ENCODE results near the gene PI4K2B. TPM values are rescaled to one million over a fixed set of nuclear protein-coding genes. Genes with fewer than 3 reads are reported as not detected.

Gene PI4K2B
- total and polyA plus RNA-seq, 7 experiments from 2014 or later: 7.2 to 31.9 (median 11.9) TPM

DNA sequence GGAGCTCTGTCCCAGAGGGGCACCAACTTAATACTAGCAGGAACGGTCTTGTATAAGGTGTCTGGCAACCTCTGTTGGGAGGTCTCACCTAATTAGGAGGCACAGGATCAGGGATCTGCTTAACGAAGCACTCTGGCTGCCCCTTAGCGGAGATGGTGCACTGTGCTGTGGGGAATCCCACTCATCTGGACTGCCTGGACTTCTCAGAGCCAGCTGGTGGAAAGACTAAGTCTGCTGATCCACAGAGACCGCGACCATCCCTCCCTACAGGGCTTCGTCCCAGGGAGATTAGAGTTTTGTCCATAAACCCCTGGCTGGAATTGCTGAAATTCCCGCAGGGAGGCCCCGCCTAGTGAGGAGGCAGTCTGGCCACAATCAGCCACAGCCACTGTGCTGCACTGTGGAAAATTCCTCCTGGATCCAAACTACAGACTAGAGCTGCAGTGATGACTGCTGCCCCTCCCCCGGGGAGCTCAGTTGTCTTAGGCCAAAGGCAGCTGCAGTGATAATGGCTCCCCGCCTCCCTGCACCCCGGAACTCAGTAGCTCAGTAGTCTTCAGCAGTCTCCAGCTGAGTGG is 56.7 kb downstream of the PI4K2B start:
- peaks cover 0 to 4% (median 0%) of the 10 kb centered on the region in 3 experiments for H3K9me3 ChIP-seq (ENCODE audit: control insufficient read depth in 2 of 3, low read length in 3 of 3)
- ChIA-PET POLR2A (no interaction called here), CTCF (no interaction called here)
- H3K27ac Mint-ChIP-seq: no peak overlapping the region
- no peaks in the 10 kb centered on the region for H3K4me1 Mint-ChIP-seq
- no peaks in the 10 kb centered on the region for H3K4me1 ChIP-seq (ENCODE audit: control insufficient read depth in 2 of 2, insufficient read depth in 2 of 2, low read length in 2 of 2)
- no peaks in the 10 kb centered on the region for H3K27me3 ChIP-seq (ENCODE audit: control insufficient read depth in 2 of 2, insufficient read depth in 2 of 2, low read length in 2 of 2)
- no peak overlapping the region for H3K27ac ChIP-seq (ENCODE audit: low read depth, low read length)
- no peaks in the 10 kb centered on the region for H3K36me3 ChIP-seq (ENCODE audit: control insufficient read depth in 2 of 3, insufficient read depth in 3 of 3, low read length in 3 of 3)
- no peak overlapping the region for H3K4me3 Mint-ChIP-seq
- H3K4me3 ChIP-seq (ENCODE audit: low read length): no peak overlapping the region
- no peak for ATAC-seq
- peaks cover 6 to 19% (median 11%) of the 10 kb centered on the region in 11 donors for H3K9me3 Mint-ChIP-seq
- H3K36me3 Mint-ChIP-seq: peaks cover 7 to 13% (median 12%) of the 10 kb centered on the region in 5 donors
- no peak for DNase-seq
- H3K27me3 Mint-ChIP-seq: peaks cover 5 to 9% (median 7%) of the 10 kb centered on the region in 5 donors
- intact Hi-C loops (cut with micrococcal nuclease): no loop called here

DNA sequence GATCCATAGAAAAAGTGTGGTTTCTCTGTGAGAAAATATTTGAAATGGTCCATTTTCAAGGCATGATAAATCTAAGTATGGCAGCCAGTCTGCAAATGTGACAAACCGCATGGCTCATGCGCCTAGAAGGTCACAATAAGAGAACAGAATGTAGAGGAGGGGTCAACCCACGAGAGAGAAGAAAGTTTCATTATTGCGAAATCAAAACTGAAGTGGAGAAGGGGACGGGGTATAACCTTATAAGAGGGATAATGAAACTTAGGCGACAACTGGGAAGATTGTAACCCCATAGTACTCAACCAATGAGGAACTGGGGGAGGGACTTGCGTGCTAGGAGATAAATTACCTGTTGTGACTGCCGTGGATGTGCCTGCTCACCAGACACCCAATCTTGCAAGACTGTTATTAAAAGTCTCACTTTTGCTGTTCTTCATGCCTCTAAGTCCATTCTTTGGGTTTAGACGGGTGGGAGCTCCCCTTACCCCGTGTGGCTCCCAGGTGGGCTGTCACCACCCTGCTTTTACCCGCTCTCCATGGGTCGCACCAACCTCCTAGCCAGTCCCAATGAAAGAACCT is 57.4 kb downstream of the PI4K2B start:
- Histone ChIP-seq H3K27me3 (ENCODE audit: control insufficient read depth in 2 of 2, insufficient read depth in 2 of 2, low read length in 2 of 2) (no peaks in the 10 kb centered on the region), H3K9me3 (ENCODE audit: control insufficient read depth in 2 of 3, low read length in 3 of 3) (peaks cover 0 to 4% (median 0%) of the 10 kb centered on the region in 3 experiments), H3K36me3 (ENCODE audit: control insufficient read depth in 2 of 3, insufficient read depth in 3 of 3, low read length in 3 of 3) (no peaks in the 10 kb centered on the region), H3K27ac (ENCODE audit: low read depth, low read length) (no peak overlapping the region), H3K4me1 (ENCODE audit: control insufficient read depth in 2 of 2, insufficient read depth in 2 of 2, low read length in 2 of 2) (no peaks in the 10 kb centered on the region), H3K4me3 (ENCODE audit: low read length) (no peak overlapping the region)
- intact Hi-C loops (cut with micrococcal nuclease): no loop called here
- no peak for DNase-seq
- H3K4me1 Mint-ChIP-seq: no peaks in the 10 kb centered on the region
- CTCF ChIA-PET: no interaction called here
- H3K4me3 Mint-ChIP-seq: no peak overlapping the region
- H3K36me3 Mint-ChIP-seq: peaks cover 7 to 13% (median 12%) of the 10 kb centered on the region in 5 donors
- peaks cover 6 to 19% (median 11%) of the 10 kb centered on the region in 11 donors for H3K9me3 Mint-ChIP-seq
- no peak for ATAC-seq
- peaks cover 5 to 9% (median 7%) of the 10 kb centered on the region in 5 donors for H3K27me3 Mint-ChIP-seq
- no peak overlapping the region for H3K27ac Mint-ChIP-seq
- POLR2A ChIA-PET: no interaction called here

DNA sequence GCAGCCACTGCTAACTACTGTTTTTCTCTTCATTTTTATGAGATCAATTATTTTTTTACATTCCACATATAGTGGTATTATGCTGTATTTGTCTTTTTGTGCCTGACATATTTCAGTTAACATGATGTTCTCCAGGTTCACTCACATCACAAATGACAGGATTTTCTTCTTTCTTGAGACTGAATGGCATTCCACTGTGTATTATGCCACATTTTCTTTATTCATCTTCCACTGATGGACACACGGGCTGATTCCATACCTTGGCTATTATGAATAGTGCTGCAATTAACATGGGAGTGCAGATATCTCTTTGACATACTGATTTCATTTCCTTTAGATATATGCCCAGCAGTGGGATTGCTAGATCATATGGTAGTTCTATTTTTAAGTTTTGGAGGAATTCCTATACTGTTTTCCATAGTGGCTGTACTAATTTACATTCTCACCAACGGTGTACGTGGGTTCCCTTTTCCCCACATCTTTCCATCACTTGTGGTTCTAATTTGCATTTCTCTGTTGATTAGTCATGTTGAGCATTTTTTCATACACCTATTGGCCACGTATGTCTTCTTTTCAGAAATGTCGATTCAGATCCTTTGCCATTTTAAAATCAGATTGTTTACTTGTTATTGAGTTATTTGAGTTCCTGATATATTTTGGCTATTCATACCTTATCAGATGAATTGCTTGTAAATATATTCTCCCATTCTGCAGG is 63.9 kb downstream of the PI4K2B start:
- H3K27ac ChIP-seq (ENCODE audit: low read depth, low read length): no peak overlapping the region
- no peak for ATAC-seq
- ChIA-PET POLR2A (no interaction called here), CTCF (no interaction called here)
- no peaks in the 10 kb centered on the region for H3K36me3 ChIP-seq (ENCODE audit: control insufficient read depth in 2 of 3, insufficient read depth in 3 of 3, low read length in 3 of 3)
- no peaks in the 10 kb centered on the region for H3K36me3 Mint-ChIP-seq
- no peak overlapping the region for H3K4me3 Mint-ChIP-seq
- no peaks in the 10 kb centered on the region for H3K27me3 ChIP-seq (ENCODE audit: control insufficient read depth in 2 of 2, insufficient read depth in 2 of 2, low read length in 2 of 2)
- intact Hi-C loops (cut with micrococcal nuclease): no loop called here
- no peaks in the 10 kb centered on the region for H3K9me3 Mint-ChIP-seq
- H3K27ac Mint-ChIP-seq: no peak overlapping the region
- DNase-seq: no peak
- no peaks in the 10 kb centered on the region for H3K4me1 ChIP-seq (ENCODE audit: control insufficient read depth in 2 of 2, insufficient read depth in 2 of 2, low read length in 2 of 2)
- peaks cover 5 to 22% (median 7%) of the 10 kb centered on the region in 5 donors for H3K27me3 Mint-ChIP-seq
- H3K9me3 ChIP-seq (ENCODE audit: control insufficient read depth in 2 of 3, low read length in 3 of 3): no peaks in the 10 kb centered on the region
- no peak overlapping the region for H3K4me3 ChIP-seq (ENCODE audit: low read length)
- H3K4me1 Mint-ChIP-seq: no peaks in the 10 kb centered on the region

DNA sequence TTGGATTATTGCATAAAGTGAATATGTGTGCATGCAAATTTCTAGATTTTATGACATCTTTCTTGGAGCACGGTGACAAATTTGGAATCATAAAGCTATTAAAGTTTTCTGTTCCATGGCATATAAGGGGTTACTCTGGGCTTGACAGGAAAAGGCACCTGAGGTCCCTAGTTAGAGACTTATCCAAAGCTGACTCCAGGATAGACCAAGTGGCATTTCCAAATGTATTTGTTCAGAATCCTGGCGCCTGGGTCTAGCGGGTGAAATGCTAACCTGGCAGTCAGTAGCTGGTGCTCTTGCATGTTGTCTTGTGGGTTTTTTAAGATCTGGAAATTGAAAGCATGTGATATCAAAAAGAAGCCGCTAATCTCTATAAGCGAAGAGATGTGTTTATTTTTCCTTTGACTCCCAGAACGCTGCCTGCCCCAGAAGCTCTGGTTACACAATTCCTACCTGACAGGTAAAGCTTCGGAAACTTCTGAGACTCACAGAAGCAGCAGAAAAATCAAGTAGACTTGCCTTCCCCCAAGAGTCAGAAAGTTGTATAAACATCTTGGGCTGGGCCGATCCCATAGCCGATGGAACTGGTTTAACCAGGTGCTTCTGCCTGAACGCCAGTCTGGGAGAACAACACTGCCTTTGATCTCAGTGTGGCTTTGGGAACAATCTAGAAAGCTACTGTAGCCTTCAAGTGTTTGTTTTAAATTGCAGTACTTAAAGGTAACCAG is 65.8 kb downstream of the PI4K2B start:
- no peak overlapping the region for H3K4me3 Mint-ChIP-seq
- POLR2A ChIA-PET: interaction anchor here (0.5 kb wide), 1 partner anchor 68 kb away, joined by 3 read pairs; no protein-coding TSS in a partner anchor
- H3K9me3 Mint-ChIP-seq: peaks cover 0 to 1% (median 0%) of the 10 kb centered on the region in 11 donors
- H3K36me3 Mint-ChIP-seq: no peaks in the 10 kb centered on the region
- no peak for DNase-seq
- Histone ChIP-seq H3K9me3 (ENCODE audit: control insufficient read depth in 2 of 3, low read length in 3 of 3) (no peaks in the 10 kb centered on the region), H3K36me3 (ENCODE audit: control insufficient read depth in 2 of 3, insufficient read depth in 3 of 3, low read length in 3 of 3) (no peaks in the 10 kb centered on the region), H3K27me3 (ENCODE audit: control insufficient read depth in 2 of 2, insufficient read depth in 2 of 2, low read length in 2 of 2) (no peaks in the 10 kb centered on the region), H3K4me1 (ENCODE audit: control insufficient read depth in 2 of 2, insufficient read depth in 2 of 2, low read length in 2 of 2) (no peaks in the 10 kb centered on the region), H3K4me3 (ENCODE audit: low read length) (no peak overlapping the region), H3K27ac (ENCODE audit: low read depth, low read length) (no peak overlapping the region)
- no peaks in the 10 kb centered on the region for H3K4me1 Mint-ChIP-seq
- intact Hi-C loops (cut with micrococcal nuclease): no loop called here
- no peak for ATAC-seq
- H3K27ac Mint-ChIP-seq: no peak overlapping the region
- H3K27me3 Mint-ChIP-seq: peaks cover 7 to 26% (median 9%) of the 10 kb centered on the region in 5 donors
- CTCF ChIA-PET: no interaction called here

DNA sequence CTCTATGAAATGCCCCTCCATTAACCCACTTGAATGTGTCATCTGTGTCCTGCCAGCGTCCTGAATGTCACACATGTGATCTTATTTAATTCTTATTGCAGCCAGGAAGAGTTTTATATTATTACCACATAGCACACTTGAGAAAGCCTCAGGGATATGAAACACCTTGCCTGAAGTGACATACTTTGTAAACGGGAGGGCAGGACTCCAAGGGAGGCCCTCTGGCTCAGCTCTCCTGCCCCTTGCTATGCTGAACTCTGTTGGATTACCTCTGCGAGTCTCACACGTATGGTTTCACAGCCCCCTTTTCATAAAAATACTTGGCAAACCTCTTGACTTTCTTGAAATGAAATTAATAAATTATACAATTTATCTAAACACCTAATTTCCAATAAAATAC is 67.6 kb downstream of the PI4K2B start:
- ChIA-PET CTCF (no interaction called here), POLR2A (no interaction called here)
- H3K36me3 Mint-ChIP-seq: no peaks in the 10 kb centered on the region
- ATAC-seq (no peak), DNase-seq (no peak)
- intact Hi-C loops (cut with micrococcal nuclease): no loop called here
- H3K27ac Mint-ChIP-seq: no peak overlapping the region
- H3K9me3 Mint-ChIP-seq: peaks cover 0 to 1% (median 0%) of the 10 kb centered on the region in 11 donors
- peaks cover 7 to 29% (median 9%) of the 10 kb centered on the region in 5 donors for H3K27me3 Mint-ChIP-seq
- Histone ChIP-seq H3K27ac (ENCODE audit: low read depth, low read length) (no peak overlapping the region), H3K4me1 (ENCODE audit: control insufficient read depth in 2 of 2, insufficient read depth in 2 of 2, low read length in 2 of 2) (no peaks in the 10 kb centered on the region), H3K9me3 (ENCODE audit: control insufficient read depth in 2 of 3, low read length in 3 of 3) (no peaks in the 10 kb centered on the region), H3K27me3 (ENCODE audit: control insufficient read depth in 2 of 2, insufficient read depth in 2 of 2, low read length in 2 of 2) (no peaks in the 10 kb centered on the region), H3K36me3 (ENCODE audit: control insufficient read depth in 2 of 3, insufficient read depth in 3 of 3, low read length in 3 of 3) (no peaks in the 10 kb centered on the region), H3K4me3 (ENCODE audit: low read length) (no peak overlapping the region)
- no peak overlapping the region for H3K4me3 Mint-ChIP-seq
- H3K4me1 Mint-ChIP-seq: no peaks in the 10 kb centered on the region

DNA sequence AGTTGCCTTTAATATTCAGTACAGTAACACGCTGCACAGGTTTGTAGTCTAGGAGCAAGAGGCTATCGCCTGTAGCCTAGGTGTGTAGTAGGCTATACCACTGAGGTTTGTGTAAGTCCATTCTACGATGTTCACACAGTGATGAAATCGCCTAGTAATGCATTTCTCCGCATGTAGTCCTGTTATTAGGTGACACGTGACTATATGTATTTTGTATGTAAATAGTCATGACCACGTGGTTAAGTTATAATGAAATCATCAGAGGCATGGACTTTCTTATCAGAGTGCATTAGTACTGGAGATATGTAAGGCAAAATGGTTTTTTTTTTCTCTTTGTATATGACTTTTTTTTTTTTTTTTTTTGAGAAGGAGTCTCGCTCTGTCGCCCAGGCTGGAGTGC is 68.8 kb downstream of the PI4K2B start:
- no peak overlapping the region for H3K4me3 Mint-ChIP-seq
- no peak overlapping the region for H3K27ac Mint-ChIP-seq
- ChIA-PET CTCF (no interaction called here), POLR2A (no interaction called here)
- no peaks in the 10 kb centered on the region for H3K27me3 ChIP-seq (ENCODE audit: control insufficient read depth in 2 of 2, insufficient read depth in 2 of 2, low read length in 2 of 2)
- no peak for DNase-seq
- H3K9me3 ChIP-seq (ENCODE audit: control insufficient read depth in 2 of 3, low read length in 3 of 3): no peaks in the 10 kb centered on the region
- H3K27me3 Mint-ChIP-seq: peaks cover 7 to 27% (median 12%) of the 10 kb centered on the region in 5 donors
- peaks cover 0 to 1% (median 0%) of the 10 kb centered on the region in 11 donors for H3K9me3 Mint-ChIP-seq
- H3K27ac ChIP-seq (ENCODE audit: low read depth, low read length): no peak overlapping the region
- H3K4me1 Mint-ChIP-seq: no peaks in the 10 kb centered on the region
- H3K4me3 ChIP-seq (ENCODE audit: low read length): no peak overlapping the region
- H3K36me3 ChIP-seq (ENCODE audit: control insufficient read depth in 2 of 3, insufficient read depth in 3 of 3, low read length in 3 of 3): no peaks in the 10 kb centered on the region
- no peaks in the 10 kb centered on the region for H3K36me3 Mint-ChIP-seq
- intact Hi-C loops (cut with micrococcal nuclease): no loop called here
- no peak for ATAC-seq
- H3K4me1 ChIP-seq (ENCODE audit: control insufficient read depth in 2 of 2, insufficient read depth in 2 of 2, low read length in 2 of 2): no peaks in the 10 kb centered on the region
